GM12801 (cell line): Measurements from ENCODE around the gene GPR42.

Experiments used
- CTCF ChIP-seq: IDR thresholded peaks from one replicate; pipeline ENCODE4 v1.5.1; 2011; ENCODE audit warnings: control low read depth; ENCODE audit not compliant: insufficient read length; ENCODE audit errors: extremely low read depth

The GPR42 gene

GRCh38 chr19:35397064-35397463 lies 26.2 kb downstream of the GPR42 start:
- no peak for TF ChIP-seq CTCF

GRCh38 chr19:35398570-35398969 lies 27.7 kb downstream of the GPR42 start:
- TF ChIP-seq CTCF = no peak

GRCh38 chr19:35399231-35399630 lies 28.4 kb downstream of the GPR42 start:
- no peak for TF ChIP-seq CTCF

GRCh38 chr19:35399948-35400772 lies 29.3 kb downstream of the GPR42 start:
- TF ChIP-seq CTCF = no peak

DNA sequence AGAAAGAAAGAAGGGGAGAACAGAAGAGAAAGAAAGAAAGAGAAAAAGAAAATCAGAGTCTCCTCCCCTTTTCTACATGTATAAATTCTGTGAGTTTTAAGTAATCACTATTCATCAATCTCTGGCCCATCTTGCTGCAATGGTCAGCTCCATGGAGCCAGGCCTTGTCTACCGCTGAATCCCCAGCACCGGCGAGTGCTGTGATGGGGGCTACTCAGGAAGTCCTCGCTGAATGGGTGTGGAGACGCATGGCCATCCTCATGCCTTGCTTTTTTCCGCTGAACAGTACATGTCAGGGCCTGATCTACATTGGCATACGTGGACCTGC lies 29.9 kb downstream of the GPR42 start:
- TF ChIP-seq CTCF = no peak

DNA sequence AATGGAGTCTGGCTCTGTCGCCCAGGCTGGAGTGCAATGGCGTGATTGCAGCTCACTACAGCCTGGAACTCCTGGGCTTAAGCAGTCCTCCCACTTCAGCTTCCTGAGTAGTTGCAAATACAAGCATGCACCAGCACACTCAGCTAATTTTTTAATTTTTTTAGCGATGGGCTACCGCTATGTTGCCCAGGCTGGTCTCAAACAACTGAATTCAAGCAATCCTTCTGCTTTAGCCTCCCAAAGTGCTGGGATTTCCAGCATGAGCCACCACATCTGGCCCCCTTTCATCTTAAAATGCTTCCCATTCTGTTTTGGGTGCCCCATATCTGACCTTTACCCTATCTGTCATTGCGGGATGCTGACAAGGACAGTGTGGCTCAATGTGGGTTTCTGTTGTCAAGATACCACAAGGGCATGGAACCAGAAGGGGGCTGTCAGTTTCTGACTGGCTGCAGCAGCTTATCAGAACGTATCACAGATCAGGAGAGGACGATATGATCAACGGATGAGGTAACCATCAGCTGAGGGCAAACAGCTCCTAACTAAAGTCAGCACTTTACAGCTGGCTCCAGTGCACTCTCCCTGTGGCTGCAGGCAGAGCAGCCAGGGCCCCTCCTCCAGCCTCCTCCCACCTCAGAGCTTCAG lies 32.4 kb downstream of the GPR42 start:
- no peak for TF ChIP-seq CTCF

- TF ChIP-seq CTCF = no peak
These were observed 34.2 kb downstream of the GPR42 start for GRCh38 chr19:35404879-35405622.
